ENCODE measurements around the gene PROM1.

GRCh38 chr4:15964159-15964558 is 119.7 kb downstream of the PROM1 start:
- TF ChIP-seq ZNF121 (tag by site-specific recombination; IDR thresholded peaks at IDR 0.05) (no peak), ZNF274 (IDR thresholded peaks at IDR 0.05; ENCODE audit: low read length) (no peak), ZNF274 (tag by site-specific recombination; IDR thresholded peaks at IDR 0.05; ENCODE audit: borderline replicate concordance) (no peak), CTCF (tag by site-specific recombination; IDR thresholded peaks at IDR 0.05) (no peak), ZBTB8A (tag by site-specific recombination; IDR thresholded peaks at IDR 0.05) (no peak), ZNF26 (tag by site-specific recombination; IDR thresholded peaks at IDR 0.05) (no peak), ZNF658 (tag by site-specific recombination; IDR thresholded peaks at IDR 0.05) (no peak), KLF17 (tag by site-specific recombination; IDR thresholded peaks at IDR 0.05) (no peak), ZSCAN5A (tag by site-specific recombination; IDR thresholded peaks at IDR 0.05) (no peak)
